Right ventricle myocardium superior (tissue), 1 donor: ENCODE results near the gene COMMD7. TPM values are rescaled to one million over a fixed set of nuclear protein-coding genes. Genes with fewer than 3 reads are reported as not detected.
A peak's percentile ranks its signal among the peaks of the same experiment; 100 is the strongest.

Experiments
- ATAC-seq: fragments of 200-7000 bp; cut with Tn5 transposase; one replicate; pipeline ENCODE4 v1.9.1; 2020; ENCODE audit warnings: mild to moderate bottlenecking; ENCODE audit not compliant: poor library complexity
- DNase-seq: peaks from one replicate; pipeline ENCODE4 v3.0.0-alpha.2; 2020
- intact Hi-C: fragments of 100-400 bp; cut with DNase I; formaldehyde crosslinking; loops from one replicate; pipeline ENCODE4 v1.11.2; 2022
- long read RNA-seq: library from polyadenylated mRNA; unstranded; transcript quantifications from one replicate; pipeline ENCODE4 v2.0.0, GENCODE V29; 2021
- total RNA-seq: library from RNA; stranded (reverse); fragmentation: NEBNext Ultra II Directional; extraction: Animal tissue kit (Norgen Biotek cat#: 25700); gene quantifications from one replicate; pipeline ENCODE4 v1.2.1, GENCODE V29; 2021
- donor health status: DM: no; HTN: yes; CAD: no; lungs with severe emphysema.

Gene COMMD7
- total RNA-seq: 47.8 TPM
- long read RNA-seq, transcript COMMD7-201 (9 exons, 1,900 nt): major isoform, 98 of 111 reads
- long read RNA-seq, transcript COMMD7-202 (9 exons, 1,343 nt): minor isoform, 6 of 111 reads
- long read RNA-seq, partial matches to known transcripts: 1 of 111 reads
- long read RNA-seq, other reads (novel, unspliced or antisense): 6 of 111 reads

DNA sequence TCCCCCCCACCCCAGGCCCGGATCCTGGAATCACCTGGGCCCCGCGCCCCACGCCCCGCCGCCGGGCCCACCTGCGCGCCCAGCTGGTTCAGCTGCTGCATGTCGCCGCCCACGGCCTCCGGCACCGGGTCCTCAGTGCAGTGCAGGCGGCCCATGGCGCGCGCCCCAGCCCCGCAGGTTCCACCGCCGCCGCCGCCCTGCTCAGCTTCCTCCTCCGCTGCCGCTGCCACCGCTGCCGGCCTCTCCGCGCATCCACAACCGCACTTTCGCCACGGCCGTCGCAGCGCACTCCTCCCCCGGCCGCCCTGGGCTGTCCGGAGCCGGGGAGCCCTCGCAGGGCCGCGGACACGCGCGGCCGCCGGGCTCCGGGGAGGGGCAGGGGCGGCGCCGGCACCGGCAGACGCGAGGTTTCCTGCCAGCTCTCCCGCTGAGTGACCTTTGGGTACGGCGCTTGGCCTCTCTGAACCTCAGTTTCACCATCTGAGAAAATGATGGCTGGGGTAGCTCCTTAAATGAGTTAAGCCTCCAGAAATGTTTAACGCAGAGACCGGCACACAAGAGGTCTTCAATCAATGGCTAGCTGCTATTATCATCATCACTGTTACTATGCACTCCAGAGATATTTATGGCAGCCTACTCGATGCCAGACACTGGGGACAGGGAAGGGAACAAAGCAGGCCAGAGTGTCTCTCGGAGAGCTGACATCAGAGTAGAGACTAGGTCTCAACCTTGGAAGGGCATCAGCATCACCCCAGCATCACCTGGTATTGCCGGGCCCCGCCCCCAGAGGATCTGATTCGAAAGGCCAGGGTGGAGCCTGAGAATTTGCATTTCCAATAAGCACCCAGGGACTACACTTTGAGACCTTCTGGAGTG lies at the start of gene COMMD7:
Gene COMMD7, minus strand, starts transcription at position 231 of the 876 bp plus-strand sequence. Its CDS starts 76 bp downstream, at position 155.
- peak; percentile 82 for DNase-seq
- intact Hi-C loops: no loop called here
- ATAC-seq: peak; percentile 95

DNA sequence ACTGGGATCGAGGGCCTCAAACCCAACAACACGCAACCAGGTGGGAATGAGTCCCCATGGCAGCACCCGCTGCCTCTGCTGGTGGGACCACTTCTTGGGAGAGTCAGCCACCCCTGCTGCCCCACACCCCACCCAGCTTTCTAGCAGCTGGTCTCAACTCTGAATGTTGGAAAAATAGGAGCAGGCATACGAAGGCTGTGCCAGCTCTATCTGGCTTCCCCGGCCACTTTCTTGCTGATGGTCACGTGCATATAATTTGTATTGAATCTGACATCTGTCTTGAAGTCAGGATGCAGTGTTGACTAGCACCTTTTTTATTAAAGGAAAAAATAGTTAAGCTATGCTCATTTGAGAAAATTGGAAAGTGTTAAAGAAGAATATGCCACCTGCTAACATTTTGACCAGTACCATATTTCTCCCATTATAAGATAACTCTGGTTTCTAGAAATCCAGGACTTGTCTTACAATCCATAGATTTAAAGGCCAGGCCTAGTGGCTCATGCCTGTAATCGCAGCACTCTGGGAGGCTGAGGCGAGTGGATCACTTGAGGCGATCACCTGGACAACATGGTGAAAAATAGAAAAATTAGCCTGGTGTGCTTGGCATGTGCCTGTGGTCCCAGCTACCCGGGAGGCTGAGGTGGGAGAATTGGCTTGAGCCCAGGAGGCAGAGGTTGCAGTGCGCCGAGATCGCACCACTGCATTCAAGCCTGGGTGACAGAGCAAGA lies 49.6 kb upstream of the COMMD7 start:
- DNase-seq: no peak
- no peak for ATAC-seq
- intact Hi-C loops: loop anchor here (5.0 to 10.0 kb wide), 2 partner anchors 299 to 502 kb away; no protein-coding TSS in a partner anchor

DNA sequence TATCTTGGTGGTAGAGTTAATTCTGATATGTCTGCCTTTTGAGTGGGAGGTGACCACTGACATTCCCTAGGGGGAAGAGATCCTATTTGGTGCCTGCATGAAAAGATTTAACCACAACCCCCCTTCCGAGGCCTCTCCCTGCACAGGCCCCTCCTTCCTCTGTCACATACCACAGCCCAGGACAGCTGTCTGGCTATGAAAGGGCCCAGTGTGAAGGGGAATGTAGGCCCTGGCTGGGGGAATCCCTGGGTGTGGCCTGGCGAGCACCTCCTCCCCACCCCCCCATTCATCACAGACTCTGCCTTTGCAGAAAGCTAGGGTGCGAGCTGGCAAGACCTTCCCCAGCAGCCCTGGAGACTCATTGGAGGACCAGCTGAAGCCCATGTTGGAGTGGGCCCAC lies 49.0 kb upstream of the COMMD7 start:
- DNase-seq (no peak), ATAC-seq (peak; percentile 56)
- intact Hi-C loops: loop anchor here (5.0 to 10.0 kb wide), 2 partner anchors 300 to 502 kb away; no protein-coding TSS in a partner anchor

DNA sequence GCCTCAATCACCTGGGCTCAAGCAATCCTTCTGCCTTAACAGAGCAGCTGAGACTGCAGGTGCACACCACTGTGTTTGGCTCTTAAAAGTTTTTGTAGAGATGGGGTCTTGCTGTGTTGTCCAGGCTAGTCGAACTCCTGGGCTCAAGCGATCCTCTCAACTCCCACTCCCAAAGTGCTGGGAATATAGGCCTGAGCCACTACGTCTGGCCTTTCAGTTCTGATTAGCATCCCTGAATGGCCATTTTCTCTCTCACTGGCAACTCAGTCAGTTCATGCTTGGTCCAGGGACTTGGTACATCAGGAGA lies 47.4 kb upstream of the COMMD7 start:
- ATAC-seq: no peak
- intact Hi-C loops: loop anchor here (5.0 to 10.0 kb wide), 2 partner anchors 302 to 504 kb away; no protein-coding TSS in a partner anchor
- DNase-seq: no peak

DNA sequence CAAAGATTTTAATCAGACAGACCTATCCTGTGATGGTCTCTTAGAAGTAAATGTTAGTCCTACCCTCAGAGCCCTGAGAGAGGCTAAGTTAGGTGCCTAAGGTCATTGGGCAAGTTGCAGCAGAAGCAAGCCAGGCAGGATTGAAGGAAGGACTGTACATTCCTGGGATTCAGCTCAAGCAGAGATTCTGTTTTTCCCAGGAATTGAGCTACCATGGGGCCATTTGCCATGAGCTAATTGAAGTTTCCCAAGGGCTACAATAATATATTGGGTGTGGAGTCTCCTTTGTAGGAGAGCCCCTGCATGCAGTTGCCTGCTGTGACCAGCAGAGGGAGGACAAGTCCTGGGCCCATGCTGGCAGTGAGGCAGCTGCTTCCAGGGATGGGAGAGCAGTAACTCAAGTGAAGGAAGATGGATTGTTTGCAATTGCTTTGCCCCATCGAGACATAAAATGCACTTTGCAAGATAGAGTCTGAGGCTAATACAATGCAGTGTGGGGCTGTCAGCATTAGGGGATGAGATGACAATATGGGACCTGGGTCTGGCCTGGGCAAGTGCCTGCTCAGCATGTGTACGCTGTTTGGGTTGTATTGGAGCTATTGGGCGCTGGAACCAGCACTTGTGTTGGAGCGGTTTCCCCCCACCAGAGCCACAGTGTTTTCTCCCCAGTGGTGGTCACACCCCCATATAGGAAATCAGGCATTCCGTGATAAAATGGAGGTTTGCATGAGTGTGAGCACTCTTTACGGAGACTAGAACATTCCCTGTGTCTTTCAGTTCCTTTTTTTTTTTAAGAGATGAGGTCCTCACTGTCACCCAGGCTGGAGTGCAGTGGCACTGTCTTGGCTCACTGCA lies 46.9 kb upstream of the COMMD7 start:
- intact Hi-C loops: loop anchor here (5.0 to 10.0 kb wide), 2 partner anchors 302 to 505 kb away; no protein-coding TSS in a partner anchor
- ATAC-seq: peak; percentile 93
- peak; percentile 78 for DNase-seq

DNA sequence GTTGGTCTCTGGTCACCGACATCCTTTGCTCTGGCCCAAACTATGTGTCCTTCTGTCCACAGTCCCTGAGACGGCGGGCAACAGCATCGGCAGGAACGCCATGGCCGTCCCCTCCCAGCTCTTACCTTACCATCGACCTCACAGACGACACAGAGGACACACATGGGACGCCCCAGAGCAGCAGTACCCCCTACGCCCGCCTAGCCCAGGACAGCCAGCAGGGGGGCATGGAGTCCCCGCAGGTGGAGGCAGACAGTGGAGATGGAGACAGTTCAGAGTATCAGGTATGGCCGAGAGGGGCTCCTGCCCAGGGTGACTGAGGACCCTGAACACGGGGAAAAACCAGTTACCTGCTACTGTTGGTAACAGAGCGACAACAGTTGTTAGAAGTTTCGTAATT lies 43.9 kb upstream of the COMMD7 start:
- DNase-seq (no peak), ATAC-seq (no peak)
- intact Hi-C loops: no loop called here

DNA sequence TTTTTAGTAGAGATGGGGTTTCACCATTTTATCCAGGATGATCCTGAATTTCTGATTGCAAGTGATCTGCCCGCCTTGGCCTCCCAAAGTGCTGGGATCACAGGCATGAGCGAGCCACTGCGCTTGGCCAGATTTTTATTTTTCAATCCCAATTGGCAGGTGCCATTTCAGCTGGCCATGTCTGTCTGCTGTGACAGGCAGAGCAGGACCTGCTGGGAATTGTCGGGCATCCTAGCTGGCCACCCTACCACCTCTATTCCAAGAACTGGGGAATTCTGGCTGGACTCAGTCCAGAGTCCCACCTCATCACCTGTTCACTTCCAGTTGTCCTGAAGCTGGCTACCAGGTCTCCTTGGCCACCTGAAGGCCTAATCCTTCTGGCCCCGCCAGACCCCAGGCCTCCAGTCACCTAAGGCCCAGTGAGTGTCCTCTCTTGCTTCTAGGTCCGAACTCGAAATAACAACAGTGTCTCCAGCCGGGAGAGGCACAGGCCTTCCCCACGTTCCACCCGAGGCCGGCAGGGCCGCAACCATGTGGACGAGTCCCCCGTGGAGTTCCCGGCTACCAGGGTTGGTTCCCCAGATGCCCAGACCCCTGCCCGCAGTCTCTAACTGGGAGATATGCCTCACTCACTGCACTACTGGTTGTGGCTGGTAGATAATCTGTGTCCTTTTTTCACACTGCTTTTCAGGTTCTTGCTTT lies 42.9 kb upstream of the COMMD7 start:
- intact Hi-C loops: no loop called here

DNA sequence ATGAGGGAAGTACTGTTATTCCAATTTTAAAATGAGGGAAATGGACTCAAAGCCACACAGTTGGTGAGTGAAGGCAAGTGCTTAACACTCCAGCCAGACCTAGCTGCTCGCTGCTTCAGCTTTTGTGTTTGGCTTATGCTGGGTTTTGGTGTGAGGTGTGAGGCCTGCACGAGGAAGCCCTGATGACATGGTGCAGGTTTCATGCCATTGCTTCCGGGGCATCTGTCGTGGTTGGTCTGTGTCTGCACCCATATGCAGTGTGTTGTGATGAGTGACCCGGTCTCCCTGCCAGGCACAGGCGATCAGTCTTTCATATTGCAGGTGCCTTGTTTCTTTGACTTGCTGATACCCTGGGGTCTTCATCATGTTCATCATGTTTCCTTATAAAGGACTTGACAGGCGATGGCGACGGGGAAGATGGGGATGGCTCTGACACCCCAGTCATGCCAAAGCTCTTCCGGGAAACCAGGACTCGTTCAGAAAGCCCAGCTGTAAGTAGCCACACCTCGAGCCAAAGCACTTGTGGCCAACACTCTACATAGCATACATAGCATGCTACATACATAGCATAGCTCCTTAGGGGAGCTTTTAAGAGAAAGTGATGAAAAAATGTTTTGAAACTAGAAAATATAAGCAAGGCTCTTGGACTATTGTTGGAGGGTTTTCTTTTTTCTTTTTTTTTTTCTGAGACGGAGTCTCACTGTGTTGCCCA lies 41.3 kb upstream of the COMMD7 start:
- DNase-seq: no peak
- intact Hi-C loops: no loop called here
- ATAC-seq: no peak

More for the DNA sequence above, 42.9 kb upstream of the COMMD7 start:
- DNase-seq: no peak
- ATAC-seq: no peak

DNA sequence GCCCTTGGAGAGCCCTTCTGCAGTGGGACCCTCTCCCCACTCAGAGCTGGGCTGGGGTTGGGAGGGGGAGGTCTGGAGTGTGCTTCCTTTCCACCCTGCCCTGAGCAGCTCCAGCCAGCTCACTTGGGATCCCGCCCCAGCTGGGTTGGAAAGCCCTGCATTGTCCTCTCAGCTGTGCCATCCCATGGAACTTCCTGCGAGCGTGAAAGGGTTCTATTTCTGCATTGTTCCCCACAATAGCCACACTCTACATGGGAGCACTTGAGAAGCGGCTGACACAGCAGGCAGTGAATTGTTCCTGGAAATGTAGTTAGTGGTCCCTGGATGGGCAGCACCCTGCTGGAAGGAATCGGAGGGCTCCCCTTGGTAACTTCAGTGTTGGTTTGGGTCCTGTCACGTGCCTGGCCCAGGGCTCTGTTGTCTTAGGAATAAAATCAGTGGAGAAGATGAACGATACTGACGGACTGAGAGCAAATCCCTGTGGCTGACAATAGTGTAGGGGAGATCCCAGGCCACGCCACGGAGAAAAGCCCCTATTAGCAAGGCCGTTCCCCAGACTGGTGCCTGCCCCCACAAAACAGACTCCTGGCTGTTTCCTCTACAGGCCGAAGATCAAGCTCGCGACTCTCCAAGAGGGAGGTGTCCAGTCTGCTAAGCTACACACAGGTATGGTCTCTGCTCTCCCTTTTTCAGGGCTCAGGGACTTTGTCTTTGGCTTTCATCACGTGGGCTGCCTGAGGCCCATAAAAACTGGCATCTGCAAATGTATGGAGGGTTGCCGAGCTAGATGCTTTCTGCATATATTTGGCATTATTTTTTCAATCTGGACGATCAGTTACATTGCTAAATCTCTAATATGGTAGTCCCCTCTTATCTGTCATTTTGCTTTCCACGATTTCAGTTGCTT lies 37.7 kb upstream of the COMMD7 start:
- intact Hi-C loops: no loop called here
- DNase-seq: no peak
- ATAC-seq: no peak

DNA sequence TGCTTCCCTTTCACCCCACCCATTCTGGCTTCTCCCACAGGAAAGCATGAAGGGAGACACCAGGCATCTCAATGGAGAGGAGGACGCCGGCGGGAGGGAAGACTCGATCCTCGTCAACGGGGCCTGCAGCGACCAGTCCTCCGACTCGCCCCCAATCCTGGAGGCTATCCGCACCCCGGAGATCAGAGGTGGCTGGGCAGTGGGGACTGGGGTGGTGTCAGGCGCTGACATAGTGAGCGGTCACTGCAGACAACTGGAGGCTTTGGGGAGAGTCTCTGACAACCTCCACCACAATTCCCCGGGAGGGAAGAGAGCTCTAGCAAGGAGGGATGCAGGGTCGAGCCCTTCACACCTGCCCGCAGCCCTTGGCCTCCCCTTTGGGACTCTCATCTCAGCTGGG lies 37.0 kb upstream of the COMMD7 start:
- DNase-seq (no peak), ATAC-seq (no peak)
- intact Hi-C loops: no loop called here

DNA sequence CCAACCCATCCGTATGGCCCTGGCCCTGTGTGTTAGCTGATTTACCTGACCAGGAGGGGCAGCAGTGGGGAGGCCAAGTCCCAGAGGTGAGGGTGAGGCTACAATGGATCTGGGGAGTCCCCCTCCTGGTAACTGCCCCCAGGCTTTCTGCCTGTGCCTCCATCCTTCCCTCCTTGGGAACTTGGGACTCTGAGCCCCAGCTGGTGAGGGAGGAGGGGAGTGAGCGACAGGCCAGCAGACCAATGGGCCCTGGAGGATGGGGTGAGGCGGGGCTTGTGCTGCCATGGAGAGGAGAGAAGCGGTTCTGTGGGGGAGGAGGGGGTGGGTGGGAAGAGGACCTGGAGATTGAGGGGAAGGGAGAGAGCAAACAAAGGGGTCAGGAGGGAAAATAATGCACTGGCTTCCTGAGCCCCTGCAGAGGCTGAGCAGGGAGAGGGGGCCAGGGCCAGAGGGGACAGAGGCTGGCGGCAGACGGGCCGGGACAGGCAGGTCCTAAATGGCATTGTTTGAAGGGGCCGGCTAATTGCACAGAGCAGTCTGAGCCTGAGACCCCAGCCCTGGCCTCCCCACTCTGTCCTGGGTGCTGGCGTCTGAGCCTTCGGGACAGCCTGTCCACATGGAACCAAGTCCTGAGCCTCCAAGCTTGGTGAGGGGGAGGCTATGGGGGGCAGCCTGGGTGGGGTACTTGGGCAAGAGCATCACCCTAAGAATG lies 36.4 kb upstream of the COMMD7 start:
- intact Hi-C loops: loop anchor here (5.0 kb wide), 1 partner anchor 107 kb away; the partner anchor contains the start of gene C20orf203
- no peak for ATAC-seq
- no peak for DNase-seq

DNA sequence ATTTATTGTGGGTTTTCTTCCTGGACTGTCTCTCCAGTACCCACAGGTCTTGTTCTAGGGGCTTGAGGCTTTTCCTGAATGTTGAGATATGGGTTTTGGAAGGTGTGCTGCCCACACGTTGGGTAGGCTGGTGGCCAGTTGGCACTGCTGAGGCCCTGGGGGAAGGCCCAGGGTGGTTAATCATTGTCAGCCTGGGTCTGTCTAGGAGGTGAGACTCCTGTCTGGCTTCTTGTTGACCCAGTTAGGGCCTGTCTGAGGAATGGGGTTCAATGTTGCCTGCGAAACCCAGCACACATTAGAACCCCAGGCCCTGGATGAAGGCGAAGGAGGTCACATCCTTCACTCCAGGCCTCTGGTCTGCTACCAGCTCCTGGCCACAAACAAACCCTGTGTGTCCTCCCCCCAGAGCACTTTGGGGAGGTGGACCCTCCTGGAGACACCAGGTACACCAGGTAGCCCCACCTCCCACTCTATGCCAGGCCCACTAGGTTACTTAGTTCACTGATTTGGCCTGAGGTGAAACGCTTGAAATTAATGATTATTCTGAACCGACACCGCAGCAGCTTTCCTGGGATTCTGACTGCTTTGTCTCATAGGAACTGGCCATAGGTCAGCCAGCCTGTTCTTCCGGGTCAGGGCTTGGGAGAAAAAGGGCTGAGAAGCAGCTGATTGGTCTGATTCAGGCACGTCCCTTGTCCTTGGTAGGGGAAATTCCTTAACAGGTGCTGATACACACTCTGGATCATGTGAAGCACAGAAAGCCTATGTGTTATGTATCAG lies 34.1 kb upstream of the COMMD7 start:
- ATAC-seq (no peak), DNase-seq (no peak)
- intact Hi-C loops: loop anchor here (5.0 kb wide), 1 partner anchor 105 kb away; the partner anchor contains the start of gene C20orf203

DNA sequence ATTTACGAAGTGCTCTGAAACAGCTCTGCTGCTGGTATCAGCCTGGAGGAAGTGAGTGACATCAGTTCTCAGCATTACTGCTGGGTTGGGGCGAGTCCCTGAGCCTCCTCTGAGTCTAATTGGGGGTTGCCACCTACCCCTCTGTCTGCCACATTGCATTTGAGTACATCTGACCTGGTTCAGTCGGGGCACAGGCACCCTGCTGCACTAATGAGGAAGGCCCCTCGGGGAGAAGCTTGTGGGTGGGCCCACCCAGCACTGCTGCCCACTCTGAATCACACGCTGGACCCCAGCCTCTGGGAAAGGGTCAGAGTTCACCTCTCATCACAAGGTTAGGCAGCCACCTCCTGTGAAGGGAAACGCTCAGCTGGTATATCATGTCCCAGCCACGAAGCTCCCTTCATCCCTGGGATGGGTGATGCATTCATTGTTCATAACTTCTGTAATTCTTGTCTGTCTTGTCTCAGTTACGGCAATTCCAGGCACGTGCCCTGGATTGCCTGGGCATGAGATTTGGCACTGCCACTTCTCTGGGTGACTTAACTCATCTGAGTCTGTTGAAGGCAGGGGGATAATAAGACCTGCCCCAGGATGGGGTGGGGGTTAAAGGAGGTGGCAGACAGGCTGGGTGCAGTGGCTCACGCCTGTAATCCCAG lies 32.2 kb upstream of the COMMD7 start:
- DNase-seq: no peak
- ATAC-seq: no peak
- intact Hi-C loops: loop anchor here (5.0 kb wide), 1 partner anchor 103 kb away; the partner anchor contains the start of gene C20orf203

DNA sequence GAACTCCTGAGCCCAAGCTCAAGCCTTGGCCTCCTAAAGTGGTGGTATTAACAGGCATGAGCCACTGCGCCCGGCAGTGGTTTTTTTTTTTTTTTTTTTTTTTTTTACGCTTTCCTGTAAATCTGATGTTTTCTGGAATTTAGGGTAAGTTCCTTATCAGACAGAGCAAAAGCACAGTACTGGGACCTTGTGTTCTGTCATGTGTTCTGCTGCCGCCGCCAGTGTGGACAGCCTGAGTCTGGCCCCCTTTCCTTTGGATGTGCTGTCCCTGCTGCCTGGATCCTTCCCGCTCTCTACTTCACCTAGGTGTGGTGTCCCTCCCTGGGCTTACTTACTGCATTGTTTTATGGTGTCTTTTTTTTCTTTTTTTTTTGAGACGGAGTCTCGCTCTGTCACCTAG lies 30.6 kb upstream of the COMMD7 start:
- ATAC-seq (no peak), DNase-seq (no peak)
- intact Hi-C loops: no loop called here
